SK-N-SH (cell line): Measurements from ENCODE around the gene AARS2. TPM values are rescaled to one million over a fixed set of nuclear protein-coding genes. Genes with fewer than 3 reads are reported as not detected.

Source experiments
- CTCF ChIA-PET: fragments of 300-600, 350-600 bp; formaldehyde crosslinking; extraction: SDS; loops from one replicate; lab custom pipeline; 2021; lab: Yijun Ruan, JAX
- POLR2A ChIA-PET: fragments of 350-600 bp; sonication (Branson Sonifier 250); formaldehyde crosslinking; extraction: SDS; loops from one replicate; lab custom pipeline; 2020; ENCODE audit warnings: antibody characterized with exemption, inconsistent platforms; lab: Yijun Ruan, JAX
- DNase-seq: peaks from one replicate; pipeline ENCODE4 v3.0.0; 2012
- H2AFZ ChIP-seq: fragments of 200-600 bp; sonication (generic); 2 replicates; pipeline ENCODE4 v1.8.1; 2016; ENCODE audit warnings: antibody characterized with exemption, mild to moderate bottlenecking, low read depth
- H3F3A ChIP-seq: fragments of 200-600 bp; sonication (generic); replicated peaks from 2 replicates; pipeline ENCODE3; 2016; ENCODE audit warnings: antibody characterized with exemption, mild to moderate bottlenecking; ENCODE audit not compliant: insufficient read depth
- H3K27ac ChIP-seq, 2 experiments: fragments of 200-500 bp in 1 of 2; fragments of 200-600 bp in 1 of 2; sonication (Bioruptor generic) in 1 of 2; sonication (generic), shearing (Covaris generic) in 1 of 2; 2 replicates each; pipeline versions ENCODE4 v1.5.1 to v1.6.1; 2014 to 2016; ENCODE audit warnings: low read depth in 2 of 2, inconsistent platforms in 1 of 2, low read length in 1 of 2, mild to moderate bottlenecking in 1 of 2, mixed read lengths in 1 of 2
- H3K27me3 ChIP-seq: fragments of 200-600 bp; sonication (generic), shearing (Covaris generic); 2 replicates; pipeline ENCODE4 v1.6.1; 2016; ENCODE audit warnings: mixed run types; ENCODE audit not compliant: insufficient read depth
- H3K36me3 ChIP-seq, 2 experiments: fragments of 200-500 bp in 1 of 2; fragments of 200-600 bp in 1 of 2; sonication (Bioruptor generic) in 1 of 2; sonication (generic) in 1 of 2; replicated peaks in 1 of 2; 2 replicates each; pipeline versions ENCODE3 to v1.5.1; 2014 to 2016; ENCODE audit warnings: low read length in 1 of 2, mild to moderate bottlenecking in 1 of 2; ENCODE audit not compliant: insufficient read depth in 2 of 2, control insufficient read depth in 1 of 2
- H3K4me1 ChIP-seq, 2 experiments: fragments of 200-500 bp in 1 of 2; fragments of 200-600 bp in 1 of 2; sonication (Bioruptor generic) in 1 of 2; sonication (generic), shearing (Covaris generic) in 1 of 2; 2 replicates each; pipeline versions ENCODE4 v1.5.1 to v1.6.1; 2014 to 2016; ENCODE audit warnings: low read depth in 1 of 2, low read length in 1 of 2, mixed run types in 1 of 2; ENCODE audit not compliant: insufficient read depth in 2 of 2, control insufficient read depth in 1 of 2
- H3K4me2 ChIP-seq: fragments of 200-600 bp; sonication (generic), shearing (Covaris generic); 2 replicates; pipeline ENCODE4 v1.6.1; 2017; ENCODE audit warnings: mixed run types
- H3K4me3 ChIP-seq, 2 experiments: fragments of 200-500 bp in 1 of 2; fragments of 200-600 bp in 1 of 2; sonication (Bioruptor generic) in 1 of 2; sonication (generic), shearing (Covaris generic) in 1 of 2; 2 replicates each; pipeline versions ENCODE4 v1.5.1 to v1.8.1; 2014 to 2016; ENCODE audit warnings: low read depth in 2 of 2, inconsistent platforms in 1 of 2, low read length in 1 of 2, mild to moderate bottlenecking in 1 of 2, mixed read lengths in 1 of 2, moderate library complexity in 1 of 2
- H3K79me2 ChIP-seq: fragments of 200-600 bp; sonication (generic); 2 replicates; pipeline ENCODE4 v1.8.1; 2017; ENCODE audit warnings: mild to moderate bottlenecking; ENCODE audit not compliant: insufficient read depth
- H3K9ac ChIP-seq: fragments of 200-600 bp; sonication (generic); 2 replicates; pipeline ENCODE4 v1.6.1; 2017; ENCODE audit warnings: mixed run types
- H3K9me2 ChIP-seq: fragments of 200-600 bp; sonication (generic); 2 replicates; pipeline ENCODE4 v1.6.1; 2017; ENCODE audit warnings: mixed run types
- H3K9me3 ChIP-seq: fragments of 200-600 bp; sonication (generic); 2 replicates; pipeline ENCODE4 v1.6.1; 2017; ENCODE audit warnings: mixed run types, mild to moderate bottlenecking, moderate library complexity
- H4K20me1 ChIP-seq: fragments of 200-600 bp; sonication (generic); 2 replicates; pipeline ENCODE4 v1.6.1; 2017; ENCODE audit warnings: mild to moderate bottlenecking, mixed run types; ENCODE audit not compliant: insufficient read depth
- ELF1 ChIP-seq: IDR thresholded peaks from 2 replicates; pipeline ENCODE4 v1.4.0; 2012
- EP300 ChIP-seq, 2 experiments: IDR thresholded peaks; 2 replicates each; pipeline versions ENCODE4 v1.4.0 to v1.6.1; 2012; ENCODE audit warnings: borderline replicate concordance in 1 of 2, low read depth in 1 of 2, low read length in 1 of 2
- EZH2phosphoT487 ChIP-seq: fragments of 200-600 bp; sonication (generic); IDR thresholded peaks from 2 replicates; pipeline ENCODE4 v1.6.1; 2017; ENCODE audit warnings: low read depth, mixed run types, mild to moderate bottlenecking, antibody characterized with exemption, moderate library complexity, borderline replicate concordance
- FOSL2 ChIP-seq: IDR thresholded peaks from 2 replicates; pipeline ENCODE4 v1.4.0; 2012; ENCODE audit warnings: low read depth, mild to moderate bottlenecking, moderate library complexity, borderline replicate concordance
- FOXM1 ChIP-seq: IDR thresholded peaks from 2 replicates; pipeline ENCODE4 v1.4.0; 2012; ENCODE audit warnings: low read depth, mild to moderate bottlenecking
- GABPA ChIP-seq: IDR thresholded peaks from 2 replicates; pipeline ENCODE4 v1.4.0; 2012; ENCODE audit warnings: low read depth, mild to moderate bottlenecking
- GATA2 ChIP-seq: sonication (generic); formaldehyde crosslinking; IDR thresholded peaks from 2 replicates; pipeline ENCODE4 v1.5.0; 2020; ENCODE audit warnings: mild to moderate bottlenecking, missing genetic modification reagents
- MXI1 ChIP-seq: IDR thresholded peaks from 2 replicates; pipeline ENCODE4 v1.6.1; 2012; ENCODE audit warnings: mild to moderate bottlenecking, low read depth, low read length, improper control_type of control experiment
- RFX5 ChIP-seq: IDR thresholded peaks from 2 replicates; pipeline ENCODE4 v1.6.1; 2012; ENCODE audit warnings: mild to moderate bottlenecking, improper control_type of control experiment, low read length
- SIN3A ChIP-seq: IDR thresholded peaks from 2 replicates; pipeline ENCODE4 v1.6.1; 2012; ENCODE audit warnings: low read depth, mild to moderate bottlenecking, low read length, moderate library complexity, borderline replicate concordance
- TAF1 ChIP-seq: IDR thresholded peaks from 2 replicates; pipeline ENCODE4 v1.6.1; 2012; ENCODE audit warnings: low read depth, mild to moderate bottlenecking, low read length, moderate library complexity, borderline replicate concordance
- TCF12 ChIP-seq: IDR thresholded peaks from 2 replicates; pipeline ENCODE4 v1.4.0; 2012
- TEAD4 ChIP-seq: IDR thresholded peaks from 2 replicates; pipeline ENCODE4 v1.4.0; 2012; ENCODE audit warnings: mild to moderate bottlenecking, borderline replicate concordance; ENCODE audit not compliant: insufficient read depth
- WGBS: methylation state at CpG from one replicate; pipeline ENCODE4 v1.1.6; 2017; ENCODE audit warnings: low lambda C conversion rate; 5-methylcytosine and 5-hydroxymethylcytosine counted together
- polyA plus RNA-seq, 3 experiments: library from polyadenylated mRNA; depleted of rRNA; stranded (reverse); fragments of >200 nt; gene quantifications; 2 replicates each; pipeline ENCODE4 v1.2.3, GENCODE V29; 2012
- TF ChIP-seq, protein P1 (sequence below): fragments of 150-350 bp; IDR thresholded peaks from 2 replicates; pipeline ENCODE4 v1.6.1; 2016; ENCODE audit warnings: mild to moderate bottlenecking, low read depth, low read length
- TF ChIP-seq, protein P2 (sequence below): IDR thresholded peaks from 2 replicates; pipeline ENCODE4 v1.4.0; 2012; ENCODE audit warnings: low read depth, borderline replicate concordance
- TF ChIP-seq, protein P3 (sequence below): IDR thresholded peaks from 2 replicates; pipeline ENCODE4 v1.6.1; 2012; ENCODE audit warnings: mild to moderate bottlenecking, low read depth, low read length, moderate library complexity
- TF ChIP-seq, protein P4 (sequence below): IDR thresholded peaks from 2 replicates; pipeline ENCODE4 v1.4.0; 2012; ENCODE audit warnings: low read depth, borderline replicate concordance

Gene AARS2
- polyA plus RNA-seq, 1 of the 3 experiments (the other 2 are of a cell fraction): 9.5 TPM

DNA sequence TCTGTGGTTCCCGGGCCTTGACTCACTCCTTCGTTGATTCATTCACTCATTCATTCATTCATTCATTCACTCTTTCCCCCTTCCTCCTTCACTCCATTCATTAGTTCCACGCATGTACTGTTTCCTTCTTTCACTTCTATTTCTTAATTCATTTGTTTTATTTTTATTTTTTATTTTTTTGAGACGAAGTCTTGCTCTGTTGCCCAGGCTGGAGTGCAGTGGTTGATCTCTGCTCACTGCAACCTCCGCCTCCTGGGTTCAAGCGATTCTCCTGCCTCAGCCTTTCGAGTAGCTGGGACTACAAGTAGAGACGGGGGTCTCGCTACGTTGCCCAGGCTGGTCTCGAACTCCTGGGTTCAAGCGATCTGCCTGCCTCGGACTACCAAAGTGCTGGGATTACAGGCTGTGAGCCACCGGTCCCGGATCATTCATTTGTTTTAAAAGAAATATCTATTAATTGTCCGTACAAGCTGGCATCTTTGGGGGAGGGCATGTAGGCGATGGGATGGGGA is 47.4 kb downstream of the AARS2 start:
- TF ChIP-seq EP300 (IDR thresholded peaks at IDR 0.05; ENCODE audit: borderline replicate concordance in 1 of 2, low read depth in 1 of 2, low read length in 1 of 2) (no peak), ELF1 (no peak), RFX5 (no peak), MXI1 (no peak), FOSL2 (no peak), GABPA (no peak), SIN3A (no peak), EZH2phosphoT487 (no peak), TEAD4 (no peak)
- TF ChIP-seq, protein P1, sequence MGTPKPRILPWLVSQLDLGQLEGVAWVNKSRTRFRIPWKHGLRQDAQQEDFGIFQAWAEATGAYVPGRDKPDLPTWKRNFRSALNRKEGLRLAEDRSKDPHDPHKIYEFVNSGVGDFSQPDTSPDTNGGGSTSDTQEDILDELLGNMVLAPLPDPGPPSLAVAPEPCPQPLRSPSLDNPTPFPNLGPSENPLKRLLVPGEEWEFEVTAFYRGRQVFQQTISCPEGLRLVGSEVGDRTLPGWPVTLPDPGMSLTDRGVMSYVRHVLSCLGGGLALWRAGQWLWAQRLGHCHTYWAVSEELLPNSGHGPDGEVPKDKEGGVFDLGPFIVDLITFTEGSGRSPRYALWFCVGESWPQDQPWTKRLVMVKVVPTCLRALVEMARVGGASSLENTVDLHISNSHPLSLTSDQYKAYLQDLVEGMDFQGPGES: no peak
- ChIA-PET CTCF (interaction anchor here (1.0 to 9.1 kb wide), 5 partner anchors 10 to 70 kb away, joined by 3 to 238 read pairs (median 59); partner anchors contain the start of gene SLC35B2), POLR2A (no interaction called here)
- Histone ChIP-seq H3F3A (peaks cover 11% of the 10 kb centered on the region), H2AFZ (no peak overlapping the region), H4K20me1 (no peaks in the 10 kb centered on the region), H3K27me3 (peaks cover 20% of the 10 kb centered on the region), H3K4me3 (peak overlapping the region in 1 of 2 experiments; percentile 89; a peak in 1 of 4 replicates), H3K4me1 (peaks cover 16 to 35% of the 10 kb centered on the region in 2 experiments; a peak in 2 of 4 replicates), H3K4me2 (peak overlapping the region; percentile 94; the same call in 1 of the 2 replicates), H3K9me2 (no peaks in the 10 kb centered on the region), H3K79me2 (peaks cover 21% of the 10 kb centered on the region; the same call in 1 of the 2 replicates), H3K27ac (no peak overlapping the region), H3K9ac (no peak overlapping the region), H3K9me3 (no peaks in the 10 kb centered on the region), H3K36me3 (peaks cover 0 to 2% of the 10 kb centered on the region in 2 experiments)
- DNase-seq: no peak
- 70% methylated on average over 17 of the region's 17 CpGs for WGBS

DNA sequence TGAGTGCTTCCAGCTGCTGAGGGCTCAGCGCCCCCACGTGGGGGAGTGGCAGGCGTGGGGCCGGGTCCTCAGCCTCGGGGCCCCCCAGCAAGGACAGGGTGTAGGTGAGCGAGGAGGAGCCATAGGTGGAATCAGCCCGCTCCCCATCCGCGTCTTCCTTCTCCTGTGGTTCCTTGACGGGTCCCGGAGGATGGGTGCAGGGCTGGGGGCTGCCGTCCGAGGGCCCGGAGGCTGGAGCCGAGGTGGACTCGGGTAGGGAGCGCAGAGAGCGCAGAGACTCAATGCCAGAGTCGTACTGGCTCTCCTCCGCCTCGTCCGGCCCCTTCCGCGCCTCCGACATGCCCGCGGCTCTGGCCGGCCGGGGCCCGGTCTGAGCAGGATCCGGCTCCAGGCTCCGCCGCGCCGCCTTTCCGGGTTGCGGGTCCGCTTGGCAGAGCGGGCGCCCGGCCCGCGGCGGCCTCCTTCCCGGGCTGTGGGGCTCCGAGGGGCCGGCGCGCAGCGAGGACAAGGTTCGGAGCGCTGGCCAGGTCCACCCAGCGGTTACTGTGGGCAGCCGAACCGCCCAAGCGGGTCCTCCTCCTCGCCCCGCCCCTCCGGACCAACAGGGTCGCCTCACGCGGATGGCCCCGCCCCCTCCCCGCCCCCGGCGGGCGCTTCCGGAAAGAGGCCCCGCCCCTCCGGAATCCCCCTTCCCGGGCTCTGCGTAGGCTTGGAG is 48.0 kb downstream of the AARS2 start, which contains the start of gene NFKBIE:
TSS of gene NFKBIE (minus strand) at position 545 of the 715 bp plus-strand sequence. CDS start at position 340, 205 bp downstream.
- no peaks in the 10 kb centered on the region for H3K9me3 ChIP-seq
- WGBS: 2% methylated on average over 11 of the region's 72 CpGs
- H3K4me2 ChIP-seq: peak within 1 kb of the TSS; percentile 94
- ChIA-PET POLR2A (interaction anchor here (0.7 to 1.2 kb wide), 2 partner anchors 10 to 18 kb away, joined by 3 to 4 read pairs; partner anchors contain the start of gene HSP90AB1), CTCF (interaction anchor here (0.7 to 9.1 kb wide), 13 partner anchors 9 to 93 kb away, joined by 3 to 238 read pairs (median 6); partner anchors contain the start of genes AARS2, SLC35B2 and SPATS1)
- peak within 1 kb of the TSS; percentile 72; the same call in 1 of the 2 replicates for H2AFZ ChIP-seq
- H3K9ac ChIP-seq: peak within 1 kb of the TSS; percentile 80
- DNase-seq: peak; percentile 98
- peak within 1 kb of the TSS; percentile 56 to 62 for H3K27ac ChIP-seq
- H3K36me3 ChIP-seq: peaks cover 0 to 4% of the 10 kb centered on the region in 2 experiments
- peaks cover 20% of the 10 kb centered on the region for H3K27me3 ChIP-seq
- peaks cover 21% of the 10 kb centered on the region; the same call in 1 of the 2 replicates for H3K79me2 ChIP-seq
- no peaks in the 10 kb centered on the region for H3K9me2 ChIP-seq
- H4K20me1 ChIP-seq: no peaks in the 10 kb centered on the region
- H3K4me1 ChIP-seq: peaks cover 16 to 35% of the 10 kb centered on the region in 2 experiments; a peak in 2 of 4 replicates
- H3K4me3 ChIP-seq: peak within 1 kb of the TSS; percentile 74 to 89
- peaks cover 11% of the 10 kb centered on the region for H3F3A ChIP-seq
- TF ChIP-seq FOXM1 (no peak), TAF1 (peak; percentile 75), EZH2phosphoT487 (no peak), ELF1 (peak; percentile 43; the same call in 1 of the 2 replicates), GATA2 (CRISPR knock-in tag) (no peak), TCF12 (no peak)
- TF ChIP-seq, protein P2, sequence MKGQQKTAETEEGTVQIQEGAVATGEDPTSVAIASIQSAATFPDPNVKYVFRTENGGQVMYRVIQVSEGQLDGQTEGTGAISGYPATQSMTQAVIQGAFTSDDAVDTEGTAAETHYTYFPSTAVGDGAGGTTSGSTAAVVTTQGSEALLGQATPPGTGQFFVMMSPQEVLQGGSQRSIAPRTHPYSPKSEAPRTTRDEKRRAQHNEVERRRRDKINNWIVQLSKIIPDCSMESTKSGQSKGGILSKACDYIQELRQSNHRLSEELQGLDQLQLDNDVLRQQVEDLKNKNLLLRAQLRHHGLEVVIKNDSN: no peak
- TF ChIP-seq, protein P3, sequence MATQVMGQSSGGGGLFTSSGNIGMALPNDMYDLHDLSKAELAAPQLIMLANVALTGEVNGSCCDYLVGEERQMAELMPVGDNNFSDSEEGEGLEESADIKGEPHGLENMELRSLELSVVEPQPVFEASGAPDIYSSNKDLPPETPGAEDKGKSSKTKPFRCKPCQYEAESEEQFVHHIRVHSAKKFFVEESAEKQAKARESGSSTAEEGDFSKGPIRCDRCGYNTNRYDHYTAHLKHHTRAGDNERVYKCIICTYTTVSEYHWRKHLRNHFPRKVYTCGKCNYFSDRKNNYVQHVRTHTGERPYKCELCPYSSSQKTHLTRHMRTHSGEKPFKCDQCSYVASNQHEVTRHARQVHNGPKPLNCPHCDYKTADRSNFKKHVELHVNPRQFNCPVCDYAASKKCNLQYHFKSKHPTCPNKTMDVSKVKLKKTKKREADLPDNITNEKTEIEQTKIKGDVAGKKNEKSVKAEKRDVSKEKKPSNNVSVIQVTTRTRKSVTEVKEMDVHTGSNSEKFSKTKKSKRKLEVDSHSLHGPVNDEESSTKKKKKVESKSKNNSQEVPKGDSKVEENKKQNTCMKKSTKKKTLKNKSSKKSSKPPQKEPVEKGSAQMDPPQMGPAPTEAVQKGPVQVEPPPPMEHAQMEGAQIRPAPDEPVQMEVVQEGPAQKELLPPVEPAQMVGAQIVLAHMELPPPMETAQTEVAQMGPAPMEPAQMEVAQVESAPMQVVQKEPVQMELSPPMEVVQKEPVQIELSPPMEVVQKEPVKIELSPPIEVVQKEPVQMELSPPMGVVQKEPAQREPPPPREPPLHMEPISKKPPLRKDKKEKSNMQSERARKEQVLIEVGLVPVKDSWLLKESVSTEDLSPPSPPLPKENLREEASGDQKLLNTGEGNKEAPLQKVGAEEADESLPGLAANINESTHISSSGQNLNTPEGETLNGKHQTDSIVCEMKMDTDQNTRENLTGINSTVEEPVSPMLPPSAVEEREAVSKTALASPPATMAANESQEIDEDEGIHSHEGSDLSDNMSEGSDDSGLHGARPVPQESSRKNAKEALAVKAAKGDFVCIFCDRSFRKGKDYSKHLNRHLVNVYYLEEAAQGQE: no peak
- TF ChIP-seq, protein P4, sequence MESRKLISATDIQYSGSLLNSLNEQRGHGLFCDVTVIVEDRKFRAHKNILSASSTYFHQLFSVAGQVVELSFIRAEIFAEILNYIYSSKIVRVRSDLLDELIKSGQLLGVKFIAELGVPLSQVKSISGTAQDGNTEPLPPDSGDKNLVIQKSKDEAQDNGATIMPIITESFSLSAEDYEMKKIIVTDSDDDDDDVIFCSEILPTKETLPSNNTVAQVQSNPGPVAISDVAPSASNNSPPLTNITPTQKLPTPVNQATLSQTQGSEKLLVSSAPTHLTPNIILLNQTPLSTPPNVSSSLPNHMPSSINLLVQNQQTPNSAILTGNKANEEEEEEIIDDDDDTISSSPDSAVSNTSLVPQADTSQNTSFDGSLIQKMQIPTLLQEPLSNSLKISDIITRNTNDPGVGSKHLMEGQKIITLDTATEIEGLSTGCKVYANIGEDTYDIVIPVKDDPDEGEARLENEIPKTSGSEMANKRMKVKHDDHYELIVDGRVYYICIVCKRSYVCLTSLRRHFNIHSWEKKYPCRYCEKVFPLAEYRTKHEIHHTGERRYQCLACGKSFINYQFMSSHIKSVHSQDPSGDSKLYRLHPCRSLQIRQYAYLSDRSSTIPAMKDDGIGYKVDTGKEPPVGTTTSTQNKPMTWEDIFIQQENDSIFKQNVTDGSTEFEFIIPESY: no peak
